ENCODE measurements around the gene HYAL4.
"Not testable (repeated sequence)": the region's sequence is repeated elsewhere in the genome, so short reads cannot be mapped to it uniquely, and the experiment has no call there.

HYAL4 gene

DNA sequence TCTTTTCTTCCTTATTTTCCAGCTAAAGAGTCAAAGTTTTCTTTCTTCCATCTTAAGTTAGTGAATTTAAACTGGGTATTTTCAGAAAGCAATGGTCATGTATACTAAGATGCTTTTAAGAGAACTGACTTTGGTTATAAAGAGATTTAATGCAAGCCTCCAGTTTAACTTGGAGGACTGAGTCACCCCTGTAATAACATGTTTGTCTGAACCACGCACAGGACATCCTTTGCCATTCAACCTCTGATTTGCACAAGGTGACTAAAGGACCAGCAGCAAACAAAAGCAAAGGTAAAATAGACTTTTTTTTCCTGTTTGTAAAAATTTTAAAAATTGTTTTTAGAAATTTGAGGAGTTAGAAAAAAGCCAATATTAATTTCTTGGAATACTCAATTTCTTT, 2.9 kb downstream of the HYAL4 start:
- DNase-seq = no peak

DNA sequence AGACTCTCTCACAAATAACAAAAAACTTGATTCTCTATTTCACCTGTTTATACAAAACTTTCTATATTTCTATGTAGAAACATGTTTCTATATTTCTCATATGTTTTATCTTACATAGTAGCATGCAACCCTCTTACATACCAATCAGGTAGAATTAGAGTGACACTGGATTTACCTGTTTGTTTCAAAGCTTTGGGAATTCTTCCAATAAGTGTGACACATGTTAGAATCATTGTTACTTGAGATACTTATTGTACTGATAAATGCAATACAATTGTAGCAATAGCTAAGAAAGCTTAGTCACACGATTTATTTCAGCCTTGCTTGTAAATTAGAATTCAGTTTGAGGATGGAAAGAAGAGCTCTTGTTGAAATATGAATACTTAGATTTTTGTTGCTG, 4.9 kb downstream of the HYAL4 start:
- no peak for DNase-seq

DNA sequence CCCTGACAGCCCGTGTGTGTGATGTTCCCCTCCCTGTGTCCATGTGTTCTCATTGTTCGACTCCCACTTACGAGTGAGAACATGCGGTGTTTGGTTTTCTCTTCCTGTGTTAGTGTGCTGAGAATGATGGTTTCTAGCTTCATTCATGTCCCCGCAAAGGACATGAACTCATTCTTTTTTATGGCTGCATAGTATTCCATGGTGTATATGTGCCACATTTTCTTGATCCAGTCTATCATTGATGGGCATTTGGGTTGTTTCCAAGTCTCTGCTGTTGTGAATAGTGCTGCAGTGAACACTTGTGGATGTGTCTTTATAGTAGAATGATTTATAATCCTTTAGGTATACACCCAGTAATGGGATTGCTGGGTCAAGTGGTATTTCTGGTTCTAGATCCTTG, 6.4 kb downstream of the HYAL4 start:
- DNase-seq = not testable (repeated sequence)

DNA sequence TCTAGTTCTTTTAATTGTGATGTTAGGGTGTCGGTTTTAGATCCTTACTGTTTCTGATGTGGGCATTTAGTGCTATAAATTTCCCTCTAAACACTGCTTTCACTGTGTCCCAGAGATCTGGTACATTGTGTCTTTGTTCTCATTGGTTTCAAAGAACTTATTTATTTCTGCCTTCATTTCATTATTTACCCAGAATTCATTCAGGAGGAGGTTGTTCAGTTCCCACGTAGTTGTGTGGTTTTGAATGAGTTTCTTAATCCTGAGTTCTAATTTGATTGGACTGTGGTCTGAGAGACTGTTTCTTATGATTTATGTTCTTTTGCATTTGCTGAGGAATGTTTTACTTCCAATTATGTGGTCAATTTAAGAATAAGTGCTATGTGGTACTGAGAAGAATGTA, 9.3 kb downstream of the HYAL4 start:
- DNase-seq = not testable (repeated sequence)

DNA sequence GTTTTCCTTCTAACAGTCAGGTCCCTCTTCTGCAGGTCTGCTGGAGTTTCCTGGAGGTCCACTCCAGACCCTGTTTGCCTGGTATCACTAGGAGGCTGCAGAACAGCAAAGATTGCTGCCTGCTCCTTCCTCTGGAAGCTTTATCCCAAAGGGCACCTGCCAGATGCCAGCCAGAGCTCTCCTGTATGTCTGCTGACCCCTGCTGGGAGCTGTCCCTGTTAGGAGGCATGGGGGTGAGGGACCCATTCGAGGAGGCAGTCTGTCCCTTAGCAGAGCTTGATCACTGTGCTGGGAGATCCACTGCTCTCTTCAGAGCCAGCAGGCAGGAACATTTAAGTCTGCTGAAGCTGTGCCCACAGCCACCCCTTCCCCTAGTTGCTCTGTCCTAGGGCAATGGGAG, 11.5 kb downstream of the HYAL4 start:
- not testable (repeated sequence) for DNase-seq

DNA sequence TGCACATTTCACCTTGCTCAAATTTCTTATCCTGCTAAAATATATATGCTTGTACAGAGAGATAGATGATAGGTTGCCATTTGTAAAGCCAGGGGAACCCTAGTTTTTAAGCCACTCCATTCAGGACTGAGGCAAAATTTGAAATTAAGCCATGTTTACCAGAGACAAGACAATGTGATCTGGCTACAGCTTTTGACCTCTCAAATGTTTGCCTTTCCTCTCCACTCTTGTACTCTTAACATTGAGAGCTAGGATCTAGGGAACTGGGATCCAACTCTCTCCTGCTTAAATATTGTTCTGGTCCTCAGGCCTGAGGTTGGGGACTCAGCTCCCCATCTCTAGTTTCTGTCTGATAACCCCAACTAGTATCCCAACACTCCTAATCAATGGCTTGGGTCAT, 15.9 kb downstream of the HYAL4 start:
- DNase-seq = no peak

DNA sequence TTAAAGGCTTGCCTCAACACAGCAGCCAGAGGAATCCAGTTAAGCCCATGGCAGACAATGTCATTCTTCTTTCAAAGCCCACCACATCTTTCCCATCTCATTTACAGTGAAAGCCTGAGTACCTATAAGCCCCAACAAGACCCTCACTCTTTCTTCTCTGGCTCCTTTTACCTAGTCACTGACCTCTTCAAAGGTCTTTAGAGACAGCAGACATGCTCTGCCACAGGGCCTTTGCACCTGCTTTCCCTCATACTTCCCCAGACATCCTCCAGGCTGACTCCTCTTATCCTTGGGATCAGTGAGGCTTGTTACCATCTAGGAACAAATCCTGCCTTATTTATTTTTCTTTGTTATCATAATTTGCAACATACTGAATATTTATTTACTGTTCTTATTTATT, 17.8 kb downstream of the HYAL4 start:
- DNase-seq = no peak

DNA sequence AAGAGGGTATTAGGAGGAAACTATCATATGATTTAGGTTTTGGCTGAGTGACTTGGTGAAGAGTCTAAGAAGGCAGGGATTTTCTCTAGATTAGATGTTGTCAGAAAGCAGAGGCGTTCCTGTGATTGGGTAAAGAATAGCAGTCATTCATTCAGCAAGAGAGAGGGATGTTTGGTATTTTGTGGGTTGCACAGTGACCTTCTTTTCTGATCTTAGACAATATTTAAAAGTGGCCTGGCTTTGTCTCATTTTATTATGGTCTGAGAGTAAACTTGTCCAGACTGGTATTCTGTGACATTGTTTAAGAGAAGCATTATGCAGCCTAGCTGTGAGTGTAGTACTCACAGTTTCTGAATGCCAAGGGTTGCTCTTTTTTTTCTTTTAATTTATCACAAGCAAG, 18.5 kb downstream of the HYAL4 start:
- no peak for DNase-seq

DNA sequence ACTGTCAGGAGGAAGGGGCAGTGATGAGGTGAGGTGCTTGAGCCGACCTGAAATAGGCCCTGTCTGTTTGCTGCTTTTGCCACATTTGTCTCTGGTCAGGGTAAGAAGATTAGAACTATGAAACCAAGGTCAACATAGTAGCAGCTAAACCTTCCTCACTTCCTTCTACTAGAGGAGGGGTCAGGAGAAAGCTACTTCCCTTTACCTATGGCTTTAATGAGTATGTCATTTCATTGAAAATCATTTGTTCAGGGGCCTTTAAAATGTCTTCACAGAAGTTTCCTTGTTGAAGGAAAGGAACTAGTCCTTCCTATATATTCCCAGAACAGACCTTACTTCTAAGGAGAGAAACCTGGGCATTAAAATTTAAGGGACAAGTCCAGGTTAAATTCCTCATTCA, 19.0 kb downstream of the HYAL4 start:
- DNase-seq = no peak

DNA sequence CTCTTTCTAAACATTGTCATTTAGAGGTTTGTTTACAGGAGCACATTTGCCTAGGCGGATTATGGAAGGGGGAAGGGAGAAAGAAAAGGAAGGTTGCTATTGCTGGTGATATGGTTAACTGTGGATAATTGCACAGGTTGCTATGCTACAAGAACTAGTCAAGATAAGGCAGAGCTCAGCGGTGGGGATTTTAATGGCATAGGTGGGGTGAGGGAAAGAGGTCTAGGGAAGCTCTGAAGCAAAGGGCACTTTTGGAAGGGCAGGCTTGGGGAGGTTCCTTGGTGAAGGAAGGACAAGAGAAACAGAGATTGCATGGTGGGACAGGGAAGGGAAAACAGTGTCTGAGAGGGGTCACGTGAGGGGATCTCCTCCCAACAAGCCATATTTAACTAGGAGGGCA, 19.5 kb downstream of the HYAL4 start:
- DNase-seq = peak; percentile 28

DNA sequence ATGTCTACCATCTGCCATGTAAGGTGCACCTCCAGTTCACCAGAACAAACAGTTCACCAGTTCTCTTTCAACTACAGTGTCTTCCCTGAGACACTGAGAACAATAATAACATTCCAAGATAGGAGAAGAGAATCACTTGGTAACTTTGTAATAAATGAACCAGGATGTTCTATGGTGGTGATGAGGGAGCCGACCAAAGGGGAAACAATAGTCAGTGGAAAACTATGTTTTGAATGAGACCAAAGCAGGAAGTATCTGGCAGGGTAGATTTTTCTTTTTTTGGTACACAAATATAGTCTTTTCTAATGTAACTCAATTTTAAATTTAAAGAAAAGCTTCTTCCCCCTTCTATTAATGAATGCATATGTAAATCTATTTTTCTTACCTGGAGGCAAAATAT, 20.0 kb downstream of the HYAL4 start:
- no peak for DNase-seq

DNA sequence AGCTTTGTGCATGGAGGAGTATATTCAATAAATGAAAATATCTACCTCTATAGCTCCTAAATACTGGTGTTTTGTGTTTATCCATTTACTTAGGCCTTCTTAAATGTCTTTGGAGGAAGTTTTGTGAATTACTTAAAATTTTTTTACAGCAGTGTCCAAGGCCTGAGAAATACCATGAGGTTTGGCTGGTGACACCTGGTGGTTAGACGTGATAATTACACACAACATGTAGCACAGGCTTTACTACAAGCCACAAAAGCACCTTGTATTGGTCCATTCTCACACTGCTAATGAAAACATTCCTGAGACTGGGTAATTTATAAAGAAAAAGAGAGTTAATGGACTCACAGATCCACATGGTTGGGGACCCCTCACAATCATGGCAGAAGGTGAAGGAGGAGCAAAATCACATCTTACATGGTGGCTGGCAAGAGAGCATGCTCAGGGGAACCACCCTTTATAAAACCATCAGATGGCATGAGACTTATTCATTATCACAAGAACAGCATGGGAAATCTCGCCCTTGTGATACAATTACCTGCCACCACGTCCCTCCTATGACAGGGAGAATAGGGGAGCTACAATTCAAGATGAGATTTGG, 20.6 kb downstream of the HYAL4 start:
- peak; percentile 51 for DNase-seq

DNA sequence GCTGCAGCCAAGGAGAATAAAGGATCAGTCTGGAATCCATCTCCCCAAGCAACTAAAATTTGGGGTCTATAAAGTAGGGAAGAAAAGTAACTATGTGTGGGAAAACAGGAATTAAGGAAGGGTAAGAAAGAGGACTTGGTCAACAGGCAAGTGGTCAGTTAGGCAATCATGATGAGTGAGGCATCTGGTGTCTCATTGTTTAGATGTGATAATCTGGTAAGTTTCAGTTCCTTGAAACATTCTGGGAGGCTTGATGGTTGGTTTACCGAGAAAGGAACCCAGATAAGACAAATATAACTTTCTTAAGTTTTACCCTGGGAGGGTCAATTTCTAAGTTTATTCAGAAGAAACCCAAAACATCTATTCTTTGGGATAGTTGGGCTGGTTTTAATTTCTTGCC, 22.3 kb downstream of the HYAL4 start:
- no peak for DNase-seq

DNA sequence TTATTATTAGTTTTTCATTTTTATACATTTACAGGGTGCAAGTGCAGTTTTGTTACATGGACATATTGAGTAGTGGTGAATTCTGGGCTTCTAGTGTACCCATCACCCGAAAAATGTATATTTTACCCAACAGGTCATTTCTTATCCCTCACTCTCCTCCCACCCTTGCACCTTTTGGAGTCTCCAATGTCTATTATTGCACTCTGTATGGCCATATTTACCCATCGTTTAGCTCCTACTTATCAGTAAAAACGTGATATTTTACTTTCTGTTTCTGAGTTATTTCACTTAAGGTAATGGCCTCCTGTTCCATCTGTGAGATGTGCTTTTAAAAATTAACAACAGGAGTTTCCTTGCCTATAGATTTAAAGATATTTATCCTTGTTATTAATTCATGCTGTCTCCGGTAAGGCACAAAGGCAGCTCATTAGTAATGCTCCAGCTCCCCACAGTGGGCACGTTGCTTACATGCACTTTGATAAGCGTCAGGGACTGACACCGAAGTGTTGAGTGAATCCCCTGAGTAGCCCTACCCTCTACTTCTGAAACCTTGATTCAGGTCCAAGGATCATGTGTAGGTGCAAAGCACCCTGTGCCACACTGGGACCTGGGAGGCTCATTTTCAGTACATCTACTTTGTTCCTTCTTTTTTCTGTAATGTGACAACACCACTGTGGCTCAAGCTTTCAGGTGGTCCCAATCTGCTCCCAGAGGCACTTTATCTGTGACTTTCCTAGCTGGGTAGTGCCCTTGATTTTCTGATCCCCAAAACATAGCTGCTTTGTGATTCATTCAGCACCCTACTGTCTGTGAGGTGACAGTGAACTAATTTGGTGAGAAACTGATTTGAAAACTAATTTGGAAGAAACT, 27.3 kb downstream of the HYAL4 start:
- DNase-seq = peak; percentile 63

DNA sequence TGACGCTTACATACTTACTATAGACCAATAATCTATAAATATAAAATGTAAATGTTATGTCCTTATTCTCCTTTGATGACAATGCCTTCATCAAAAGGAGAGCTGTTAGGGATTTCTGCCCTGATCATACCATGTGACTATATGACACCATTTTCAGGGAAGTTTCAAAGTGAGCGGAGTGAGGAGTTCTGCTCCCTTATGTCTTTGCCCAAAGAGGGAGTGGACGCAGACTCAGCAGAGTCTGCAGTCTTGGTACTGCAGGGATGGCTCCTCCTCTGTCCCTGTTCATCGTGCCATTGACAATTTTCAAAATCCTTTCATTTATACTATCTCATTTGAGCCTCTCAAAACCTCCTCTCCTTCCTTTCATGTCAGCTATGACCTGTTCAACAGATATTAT, 27.9 kb downstream of the HYAL4 start:
- DNase-seq = no peak

DNA sequence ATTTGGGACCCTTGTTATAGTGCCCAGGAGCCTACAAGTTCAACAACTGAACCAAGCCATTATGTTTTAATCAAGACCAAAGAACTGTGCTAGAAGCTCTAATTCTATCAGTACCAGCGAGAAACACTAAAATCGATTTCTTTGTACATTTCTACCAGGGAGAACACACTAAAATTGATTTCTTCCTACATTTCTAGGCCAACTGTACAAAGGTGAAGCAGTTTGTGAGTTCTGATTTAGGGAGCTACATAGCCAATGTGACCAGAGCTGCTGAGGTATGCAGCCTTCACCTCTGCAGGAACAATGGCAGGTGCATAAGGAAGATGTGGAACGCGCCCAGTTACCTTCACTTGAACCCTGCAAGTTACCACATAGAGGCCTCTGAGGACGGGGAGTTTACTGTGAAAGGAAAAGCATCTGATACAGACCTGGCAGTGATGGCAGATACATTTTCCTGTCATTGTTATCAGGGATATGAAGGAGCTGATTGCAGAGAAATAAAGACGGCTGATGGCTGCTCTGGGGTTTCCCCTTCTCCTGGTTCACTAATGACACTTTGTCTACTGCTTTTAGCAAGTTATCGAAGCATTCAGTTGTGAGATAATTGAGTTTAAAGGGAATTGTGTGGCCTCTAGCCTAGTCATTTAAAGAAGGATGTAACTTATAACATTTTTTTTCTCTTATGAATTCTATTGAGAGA, 31.7 kb downstream of the HYAL4 start:
- no peak for DNase-seq

DNA sequence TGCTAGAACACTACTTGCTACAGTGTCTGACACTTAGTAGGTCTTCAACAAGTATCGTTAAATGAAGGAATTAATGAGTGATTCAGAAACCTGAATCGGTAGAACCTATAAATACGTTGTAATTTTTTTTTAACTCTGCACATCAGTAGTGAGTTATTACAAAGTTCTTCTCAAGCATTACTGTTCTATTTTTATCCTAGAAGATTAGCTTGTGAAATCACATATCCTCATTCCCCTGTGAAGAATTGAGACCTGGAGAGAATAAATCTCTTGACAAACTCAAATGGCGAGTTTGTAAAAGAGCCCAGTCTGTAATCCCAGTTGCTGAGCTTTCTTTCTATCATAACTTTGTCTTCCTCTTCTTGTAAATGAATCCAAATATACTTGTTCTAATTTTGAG, 34.7 kb downstream of the HYAL4 start:
- DNase-seq = no peak

DNA sequence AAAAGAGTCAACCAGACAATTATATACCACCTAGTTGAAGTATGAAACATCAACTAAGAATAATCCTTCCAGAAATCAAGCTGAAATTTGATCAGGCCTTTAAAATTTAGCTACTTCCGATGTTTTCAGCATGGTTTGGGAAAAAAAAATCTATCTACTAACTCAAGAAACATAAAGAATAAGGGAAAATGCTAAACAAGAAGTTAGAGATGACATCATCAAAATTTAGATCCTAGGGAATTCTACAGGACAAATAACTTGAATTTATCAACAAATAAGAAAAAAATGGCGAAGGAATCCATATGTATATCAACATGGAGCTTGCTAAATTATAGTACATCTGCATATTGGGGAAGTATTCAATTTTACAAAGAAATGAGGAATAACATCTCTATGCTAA, 36.3 kb downstream of the HYAL4 start:
- DNase-seq = no peak

DNA sequence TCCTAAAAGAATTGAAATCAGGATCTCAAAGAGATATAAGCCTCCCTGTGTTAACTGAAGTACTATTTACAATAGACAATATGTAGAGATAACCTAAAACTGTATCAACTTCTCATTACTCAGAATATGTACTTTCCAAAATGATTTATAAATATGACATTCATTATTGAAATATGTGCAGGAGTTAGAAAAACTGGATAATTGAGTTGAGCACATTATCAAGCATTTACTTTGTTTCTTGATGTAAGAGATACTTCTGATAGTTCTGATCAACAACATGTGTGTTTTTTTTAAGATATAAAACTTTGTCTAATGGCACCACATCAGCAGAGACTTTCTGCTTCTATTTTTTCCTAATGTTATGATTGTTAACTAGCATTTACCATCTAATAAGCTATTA, 38.2 kb downstream of the HYAL4 start:
- DNase-seq = no peak

DNA sequence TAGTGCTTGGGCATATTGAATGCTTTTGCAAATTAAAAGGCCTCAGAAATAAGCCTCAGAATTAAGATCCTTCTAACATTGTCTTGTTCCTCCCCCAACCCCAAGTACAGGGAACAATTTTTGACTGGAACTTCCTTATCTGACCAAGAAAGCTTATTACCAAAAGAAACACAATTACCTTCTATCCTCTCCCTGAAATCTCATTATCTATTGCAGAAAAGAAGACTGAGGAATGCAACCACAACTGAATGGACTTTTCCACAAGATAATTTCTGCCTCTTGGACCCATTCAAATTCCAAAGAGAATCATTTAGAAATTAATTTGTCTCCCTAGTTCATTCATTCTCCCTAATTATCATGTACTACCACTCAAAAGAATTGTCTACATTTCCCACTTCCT, 43.2 kb downstream of the HYAL4 start:
- no peak for DNase-seq

DNA sequence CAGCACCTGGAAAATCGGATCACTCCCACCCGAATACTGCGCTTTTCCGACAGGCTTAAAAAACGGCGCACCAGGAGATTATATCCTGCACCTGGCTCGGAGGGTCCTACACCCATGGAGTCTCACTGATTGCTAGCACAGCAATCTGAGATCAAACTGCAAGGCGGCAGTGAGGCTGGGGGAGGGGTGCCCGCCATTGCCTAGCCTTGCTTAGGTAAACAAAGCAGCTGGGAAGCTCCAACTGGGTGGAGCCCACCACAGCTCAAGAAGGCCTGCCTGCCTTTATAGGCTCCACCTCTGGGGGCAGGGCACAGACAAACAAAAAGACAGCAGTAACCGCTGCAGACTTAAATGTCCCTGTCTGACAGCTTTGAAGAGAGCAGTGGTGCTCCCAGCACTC, 49.8 kb downstream of the HYAL4 start:
- DNase-seq = not testable (repeated sequence)

DNA sequence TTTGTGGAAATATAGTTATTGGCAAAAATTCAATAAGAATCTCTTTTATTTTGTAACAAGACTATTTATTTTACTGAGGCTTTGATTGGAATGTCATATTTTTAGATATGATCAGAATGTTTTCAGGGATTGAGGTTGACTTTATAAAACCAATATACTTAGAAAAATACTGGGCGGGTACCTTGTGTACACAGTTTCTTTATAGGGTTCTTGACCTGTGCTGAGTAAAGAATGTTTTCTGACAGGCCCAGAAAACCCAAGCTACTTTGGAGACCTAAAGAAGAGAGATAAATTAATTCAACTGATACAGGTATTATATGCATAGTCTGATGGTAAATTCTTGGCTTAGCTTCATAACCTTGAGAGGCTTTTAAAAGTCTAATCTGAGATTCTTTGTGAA, 56.1 kb downstream of the HYAL4 start:
- no peak for DNase-seq

DNA sequence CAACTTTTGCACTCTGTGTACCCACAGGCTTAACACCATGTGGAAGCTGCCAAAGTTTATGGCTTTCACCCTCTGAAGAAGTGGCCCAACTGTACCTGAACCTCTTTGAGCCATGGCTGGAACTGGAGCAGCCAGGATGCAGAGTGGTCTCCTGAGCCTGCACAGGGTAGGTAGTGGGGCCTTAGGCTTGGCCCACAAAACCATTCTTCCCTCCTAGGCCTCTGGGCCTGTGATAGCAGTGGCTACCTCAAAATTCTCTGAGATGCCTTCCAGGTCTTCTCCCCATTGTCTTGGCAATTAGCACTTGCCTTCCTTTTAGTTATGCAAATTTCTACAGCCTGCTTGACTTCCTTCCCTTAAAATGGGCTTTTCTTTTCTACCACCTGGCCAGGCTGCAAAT, 60.7 kb downstream of the HYAL4 start:
- DNase-seq = no peak

DNA sequence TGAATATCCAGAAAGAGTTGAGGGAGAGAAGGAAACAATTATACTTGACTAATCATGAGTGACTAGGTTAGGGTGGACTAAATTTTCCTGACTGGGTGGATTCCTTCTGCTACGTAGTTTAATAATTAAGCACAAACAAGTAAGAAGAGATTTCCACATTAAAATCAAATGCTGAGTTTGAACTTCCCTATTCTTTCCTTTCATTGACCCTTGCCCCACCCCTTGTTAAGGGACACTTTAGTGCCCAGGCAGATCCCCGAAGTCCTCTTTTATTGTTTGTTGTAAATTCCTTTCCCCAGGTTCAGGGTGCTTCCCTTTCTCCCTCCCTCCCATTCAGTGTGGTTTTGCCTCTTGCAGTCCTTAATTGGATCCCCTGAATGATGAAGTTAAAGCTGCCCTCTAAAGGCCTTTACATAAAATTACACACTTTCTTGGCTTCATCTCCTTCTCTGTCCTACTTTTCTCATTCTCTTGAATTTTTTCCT, 71.3 kb downstream of the HYAL4 start:
- DNase-seq = peak; percentile 18
